GM18505 (cell line): ENCODE data around the gene HDHD5.

Experiments used
- ATAC-seq: cut with Tn5 transposase; IDR thresholded peaks from one replicate; pipeline ENCODE4 v1.9.1; 2021; ENCODE audit not compliant: unreplicated experiment
- POLR2A ChIP-seq: IDR thresholded peaks from 4 replicates; pipeline ENCODE4 v1.6.1; 2011; ENCODE audit warnings: borderline replicate concordance; ENCODE audit not compliant: insufficient read depth, insufficient read length; ENCODE audit errors: extremely low read depth

HDHD5 gene

DNA sequence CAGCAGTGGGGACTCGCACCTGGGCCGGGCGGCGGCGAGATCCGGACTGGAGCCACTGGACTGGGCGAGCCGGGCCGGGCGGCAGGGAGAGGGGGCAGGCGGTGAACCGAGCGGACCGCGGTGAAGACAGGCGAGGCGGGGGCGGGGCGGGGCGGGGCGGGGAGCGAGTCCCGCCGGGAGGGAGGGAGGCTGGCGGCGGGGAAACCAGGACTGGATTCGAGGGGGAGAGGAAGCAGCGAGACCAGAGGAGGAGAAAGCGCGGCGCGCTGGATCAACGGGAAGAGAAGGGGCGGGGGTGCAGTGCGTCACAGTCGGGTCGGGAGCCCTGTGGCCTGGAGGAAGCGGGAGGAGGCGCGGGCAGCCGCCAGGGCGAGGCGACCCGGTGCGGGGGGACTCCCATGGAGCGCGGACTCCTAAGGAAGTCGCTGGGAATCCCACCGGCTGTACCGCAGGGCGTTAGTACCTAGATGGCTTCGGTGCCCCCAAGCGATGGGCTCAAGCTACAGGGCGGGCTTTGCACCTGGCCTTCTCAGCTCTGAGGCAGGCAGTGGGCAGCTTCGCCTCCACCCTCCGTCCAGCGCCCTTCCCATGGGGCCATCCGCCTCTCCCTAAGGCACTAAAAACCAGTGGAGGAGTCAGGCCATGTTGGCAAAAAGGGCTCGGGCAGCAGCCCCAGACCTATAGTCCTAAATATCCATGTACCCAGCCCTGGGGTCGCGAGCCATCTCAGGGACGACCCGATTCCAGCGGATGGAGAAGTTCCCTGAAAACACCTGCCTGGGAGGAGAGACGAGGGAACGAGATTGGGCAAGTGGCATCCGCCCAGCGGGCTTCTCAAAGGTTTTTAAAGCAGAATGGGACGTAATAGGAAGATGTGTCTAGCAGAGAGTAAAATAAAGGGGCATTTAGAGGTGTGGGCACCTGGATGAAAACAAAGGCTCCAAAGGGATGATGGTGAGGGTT is 37.6 kb downstream of the HDHD5 start, which contains the start of gene TMEM121B:
Gene TMEM121B, minus strand, starts transcription at position 128 of the 963 bp plus-strand sequence. CDS start 233 bp downstream, outside the sequence.
- TF ChIP-seq POLR2A: no peak
- ATAC-seq: no peak

DNA sequence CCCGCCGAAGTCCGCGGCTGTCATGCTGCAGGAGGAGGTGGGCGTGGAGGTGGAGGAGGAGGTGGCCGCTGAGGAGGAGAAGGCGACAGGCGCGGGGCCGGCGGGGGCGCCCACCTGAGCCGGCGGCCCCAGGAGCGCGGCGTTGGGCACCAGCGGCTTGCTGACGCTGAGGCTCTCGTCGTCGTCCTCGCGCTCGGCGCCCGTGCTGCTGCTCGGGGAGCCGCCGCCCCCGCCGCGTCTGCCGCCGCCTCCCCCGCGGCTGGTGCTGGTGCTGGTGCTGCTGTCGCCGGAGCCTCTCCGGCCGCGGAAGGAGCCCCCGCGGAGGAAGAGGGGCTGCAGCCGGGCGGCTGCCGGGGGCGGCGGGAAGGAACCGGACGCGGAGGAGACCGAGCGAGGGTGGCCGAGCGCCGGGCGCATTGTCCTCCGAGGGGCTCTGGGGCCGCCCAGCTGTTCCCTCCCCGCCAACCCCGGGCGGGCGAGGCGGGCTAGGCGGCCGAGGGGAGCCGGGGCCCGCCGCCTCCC is 38.3 kb downstream of the HDHD5 start:
- ATAC-seq: no peak
- no peak for TF ChIP-seq POLR2A

DNA sequence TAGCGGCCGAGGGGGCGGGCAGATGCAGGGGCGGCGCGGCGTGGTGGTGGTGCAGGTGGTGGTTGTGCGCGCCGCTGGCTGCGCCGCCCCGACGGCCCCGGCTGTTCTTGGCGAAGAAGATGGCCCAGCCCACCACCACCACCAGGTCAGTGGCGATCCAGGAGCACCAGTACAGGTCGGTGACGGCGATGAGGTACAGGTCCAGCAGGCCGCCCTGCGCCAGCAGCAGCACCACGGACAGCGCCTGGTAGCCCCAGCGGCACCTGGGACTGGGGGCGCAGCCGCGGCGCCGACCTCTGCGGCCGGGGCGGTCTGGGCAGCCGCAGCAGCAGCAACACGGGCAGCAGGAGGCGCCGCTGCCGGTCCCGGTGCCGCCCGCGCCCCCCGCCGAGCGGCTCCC is 38.8 kb downstream of the HDHD5 start:
- TF ChIP-seq POLR2A: no peak
- no peak for ATAC-seq

DNA sequence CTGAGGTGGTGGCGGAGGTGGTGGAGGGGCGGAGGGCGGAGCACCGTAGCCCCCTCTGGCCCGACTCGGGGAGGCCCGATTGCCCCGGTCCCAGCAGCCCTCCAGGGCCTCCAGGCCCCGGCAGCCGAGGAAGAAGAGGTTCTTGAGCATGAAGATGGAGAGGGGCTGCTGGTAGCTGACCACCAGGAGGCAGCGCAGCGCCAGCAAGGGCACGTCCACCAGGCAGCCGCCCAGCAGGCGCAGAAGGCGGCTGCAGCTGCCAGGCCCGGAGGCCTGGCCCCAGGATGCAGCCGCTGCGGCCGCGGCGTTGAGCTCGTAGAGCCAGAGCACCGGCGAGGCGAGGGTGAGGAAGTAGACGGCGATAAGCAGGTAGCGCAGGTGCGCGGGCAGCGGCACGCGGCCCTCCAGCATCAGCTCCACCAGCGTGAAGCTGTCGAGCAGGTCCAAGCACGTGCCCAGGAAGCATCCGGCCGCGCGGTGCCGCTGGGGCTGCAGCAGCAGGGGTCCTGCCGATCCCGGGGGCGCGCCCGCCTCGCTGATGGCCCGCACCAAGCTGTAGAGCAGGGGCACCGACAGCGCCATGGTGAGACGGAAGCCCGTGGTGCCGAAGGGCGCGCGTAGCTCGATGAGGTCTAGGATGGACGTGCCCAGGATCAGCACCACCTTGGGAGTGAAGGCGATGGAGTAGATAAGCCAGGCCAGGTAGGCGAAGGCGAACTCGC is 39.4 kb downstream of the HDHD5 start:
- TF ChIP-seq POLR2A: no peak
- no peak for ATAC-seq

DNA sequence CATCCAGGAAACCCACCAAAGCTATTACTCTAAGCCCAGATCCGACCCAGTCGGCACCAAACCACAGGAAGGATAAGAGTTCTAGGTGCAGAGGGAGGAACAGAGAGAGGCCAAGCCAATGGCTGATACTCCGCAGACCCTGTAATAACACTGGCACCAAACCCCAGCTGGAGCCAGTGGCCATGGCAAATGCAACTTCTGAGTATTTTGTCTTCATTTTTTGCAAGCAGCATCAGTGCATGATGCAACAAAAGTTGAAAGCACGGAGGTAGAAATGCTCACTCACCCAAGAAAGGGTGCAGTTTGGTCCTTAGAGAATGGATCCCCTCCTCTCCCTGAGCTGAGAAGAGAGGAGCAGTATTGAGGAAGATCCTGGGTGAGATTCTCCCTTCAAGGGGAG is 40.7 kb downstream of the HDHD5 start:
- no peak for ATAC-seq
- no peak for TF ChIP-seq POLR2A

DNA sequence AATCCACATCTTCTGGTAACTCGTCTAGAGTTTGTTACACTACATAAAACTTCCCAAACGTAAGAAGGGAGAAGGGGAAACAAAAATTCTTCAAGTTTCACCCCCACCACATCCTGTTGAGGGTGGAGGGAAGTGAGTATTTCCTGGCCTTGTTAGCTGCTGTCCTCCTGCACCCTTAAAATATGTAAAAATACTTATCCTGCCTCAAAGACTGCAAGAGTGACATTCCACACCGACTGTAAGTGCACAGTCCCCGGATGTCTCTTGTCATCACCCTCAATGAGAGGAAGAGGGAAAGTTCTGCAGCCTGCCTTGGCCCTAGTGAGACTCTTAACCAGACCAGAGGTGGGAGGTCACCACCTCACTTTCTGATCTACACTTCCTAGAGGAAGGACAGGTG is 41.2 kb downstream of the HDHD5 start:
- TF ChIP-seq POLR2A: no peak

DNA sequence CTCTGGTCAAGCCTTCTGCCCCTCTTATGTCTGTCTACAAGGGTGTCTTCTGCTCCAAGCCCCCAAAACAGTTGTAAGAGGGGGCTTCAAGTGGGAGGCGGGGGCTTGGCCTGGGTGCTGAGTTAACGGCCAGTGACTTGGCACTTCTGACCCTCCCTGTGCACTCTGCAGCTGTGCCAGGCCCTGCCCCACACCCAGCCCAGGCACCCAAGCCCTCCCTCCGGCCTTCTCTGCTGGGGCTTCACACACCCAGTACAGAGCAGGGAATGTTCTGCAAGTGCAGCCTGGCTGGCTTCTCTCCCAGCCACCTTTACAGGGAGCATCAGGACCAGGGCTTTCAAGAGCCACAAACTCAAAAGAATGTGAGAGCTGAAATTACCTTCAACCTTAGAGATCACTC is 41.7 kb downstream of the HDHD5 start:
- TF ChIP-seq POLR2A: no peak
- no peak for ATAC-seq

More for the DNA sequence above, 41.2 kb downstream of the HDHD5 start:
- ATAC-seq: no peak

DNA sequence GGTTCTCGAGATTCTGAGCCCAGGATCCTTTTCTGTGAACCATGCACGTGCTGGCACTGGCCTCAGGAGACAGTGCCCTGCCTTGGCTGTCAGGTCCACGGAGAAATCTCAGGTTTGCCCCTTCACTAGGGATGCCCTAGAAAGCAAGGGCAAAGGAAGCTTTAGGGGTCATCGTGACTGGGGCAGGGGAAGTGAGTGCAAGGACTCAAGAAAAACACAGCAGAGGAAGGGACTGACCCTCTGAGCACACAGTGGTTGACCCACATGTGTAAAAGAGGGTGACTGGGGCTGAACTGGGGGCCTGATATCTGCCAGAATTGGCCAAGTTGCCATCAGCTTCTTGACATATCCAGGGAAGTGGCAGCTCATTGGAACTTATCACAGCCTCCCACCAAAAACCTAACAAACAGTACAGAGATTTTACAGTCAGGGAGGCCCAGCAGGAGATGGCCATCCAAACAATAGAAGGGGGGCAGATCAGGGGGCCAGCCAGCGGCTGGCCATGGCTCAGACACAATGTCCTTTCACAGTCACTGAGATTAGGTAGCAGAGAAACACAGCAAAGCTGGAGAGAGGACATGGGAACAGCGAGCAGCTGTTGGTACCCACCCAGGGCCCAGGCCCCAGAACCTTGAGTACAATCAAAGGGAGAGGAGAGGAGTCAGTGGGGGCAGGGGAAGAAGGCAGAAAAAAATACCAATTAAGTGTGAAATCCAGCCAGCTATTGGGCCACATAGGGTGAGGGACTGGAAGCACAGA is 42.3 kb downstream of the HDHD5 start:
- no peak for ATAC-seq

DNA sequence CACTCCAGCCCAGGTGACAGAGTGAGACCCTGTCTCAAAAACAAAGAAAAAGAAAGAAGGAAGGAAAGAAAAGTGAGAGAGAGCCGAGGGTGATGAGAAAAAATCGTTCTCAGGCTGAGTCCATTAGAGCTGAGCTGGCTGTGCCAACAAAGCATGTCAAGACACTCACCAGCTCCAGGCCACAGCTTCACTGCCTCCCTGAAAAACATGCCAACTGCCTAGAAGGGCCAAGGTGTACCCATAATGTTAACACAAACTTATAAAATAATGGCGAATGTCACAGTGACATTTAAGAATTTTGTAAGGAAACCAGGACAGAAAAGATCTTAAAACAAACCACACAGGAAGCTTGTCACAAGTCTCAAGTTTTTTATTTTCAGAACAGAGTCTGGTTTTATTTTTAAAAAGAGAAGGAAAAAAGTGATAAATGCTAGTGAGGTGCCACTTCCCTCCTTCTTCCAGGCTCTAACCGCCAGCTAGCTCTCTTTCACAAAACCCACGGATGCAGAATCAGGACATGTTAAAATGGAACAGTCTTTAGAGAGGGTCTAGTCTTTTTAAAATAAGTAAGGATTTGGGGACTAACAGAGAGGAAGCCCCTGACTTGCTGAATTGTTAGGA is 43.0 kb downstream of the HDHD5 start:
- no peak for ATAC-seq
- no peak for TF ChIP-seq POLR2A

More for the DNA sequence above, 42.3 kb downstream of the HDHD5 start:
- no peak for TF ChIP-seq POLR2A

DNA sequence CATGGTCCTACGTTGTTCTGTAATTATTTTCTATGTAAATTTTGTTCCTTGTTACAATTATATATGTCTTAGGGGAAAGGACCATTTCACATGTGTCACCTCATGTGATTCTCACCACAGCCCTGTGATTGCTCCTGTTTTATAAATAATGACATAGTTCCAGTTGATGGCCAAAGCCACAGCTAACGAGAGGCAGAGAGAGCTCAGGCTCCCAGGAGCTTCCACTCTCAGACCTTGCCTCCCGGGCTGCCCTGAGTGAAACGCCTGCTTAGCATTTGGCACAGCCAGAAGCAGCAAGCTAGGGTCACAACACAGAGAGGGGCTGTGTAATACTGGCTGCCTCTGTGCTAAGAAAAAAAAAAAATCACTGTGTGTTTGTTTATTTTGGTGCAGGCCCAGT is 43.8 kb downstream of the HDHD5 start:
- no peak for ATAC-seq
- TF ChIP-seq POLR2A: no peak

DNA sequence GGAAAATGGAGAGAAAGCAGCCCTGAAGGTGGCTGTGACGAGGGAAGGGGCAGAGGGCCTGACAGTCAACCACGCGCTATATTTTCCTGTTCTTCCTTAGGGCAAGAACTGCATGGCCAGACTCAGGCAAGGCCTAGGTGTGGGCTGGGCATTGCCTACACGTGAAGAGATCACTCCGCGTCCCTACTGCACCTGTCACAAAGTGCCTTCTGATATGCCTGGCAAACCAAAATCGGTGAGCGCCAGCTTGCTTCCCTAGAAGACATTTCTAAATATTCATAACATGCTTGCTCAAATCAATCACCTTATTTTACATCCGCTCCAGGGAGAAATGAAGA is 44.2 kb downstream of the HDHD5 start:
- TF ChIP-seq POLR2A: no peak
- ATAC-seq: no peak

DNA sequence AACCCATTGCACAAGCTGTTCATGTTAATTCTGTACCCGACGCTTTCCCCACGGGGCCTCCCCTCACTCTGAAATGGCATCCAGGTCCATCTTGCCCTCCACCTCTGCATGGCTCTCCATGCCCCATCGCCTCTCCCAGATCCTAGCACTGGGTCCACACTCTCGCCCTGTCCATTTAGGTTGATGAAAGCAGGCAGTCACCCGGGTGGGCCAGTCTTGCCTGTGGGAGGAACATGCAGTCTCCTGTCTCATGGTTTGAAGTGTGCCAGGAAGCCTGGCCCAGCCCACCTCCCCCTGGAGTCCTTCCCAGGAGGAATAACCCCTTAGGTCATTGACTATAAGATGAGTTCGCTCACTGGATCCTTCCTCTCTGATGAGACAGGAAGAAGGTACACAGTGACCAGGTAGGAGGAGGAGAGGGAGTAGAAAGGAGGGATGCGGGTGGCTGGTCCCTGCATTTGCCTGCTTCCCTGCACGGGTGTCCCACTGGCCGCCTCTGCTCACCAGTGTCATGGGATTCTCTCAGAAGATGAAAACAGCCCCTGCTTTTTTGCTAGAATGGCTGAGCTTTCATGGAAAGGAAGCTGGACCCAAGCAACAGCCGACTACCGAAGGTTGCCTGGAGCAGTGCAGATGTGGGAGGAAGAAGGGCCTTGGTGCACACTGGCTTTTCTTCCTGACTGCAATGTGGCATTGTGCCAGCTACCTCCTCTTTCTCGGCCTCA is 44.7 kb downstream of the HDHD5 start:
- no peak for ATAC-seq
- no peak for TF ChIP-seq POLR2A
